Measurements from ENCODE around the gene PROSER2. TPM values are rescaled to one million over a fixed set of nuclear protein-coding genes. Genes with fewer than 3 reads are reported as not detected.

Gene PROSER2
- total RNA-seq, 1 donor: 3.9 TPM

- no peak for DNase-seq (ENCODE audit: low read depth)
- TF ChIP-seq, protein P1, sequence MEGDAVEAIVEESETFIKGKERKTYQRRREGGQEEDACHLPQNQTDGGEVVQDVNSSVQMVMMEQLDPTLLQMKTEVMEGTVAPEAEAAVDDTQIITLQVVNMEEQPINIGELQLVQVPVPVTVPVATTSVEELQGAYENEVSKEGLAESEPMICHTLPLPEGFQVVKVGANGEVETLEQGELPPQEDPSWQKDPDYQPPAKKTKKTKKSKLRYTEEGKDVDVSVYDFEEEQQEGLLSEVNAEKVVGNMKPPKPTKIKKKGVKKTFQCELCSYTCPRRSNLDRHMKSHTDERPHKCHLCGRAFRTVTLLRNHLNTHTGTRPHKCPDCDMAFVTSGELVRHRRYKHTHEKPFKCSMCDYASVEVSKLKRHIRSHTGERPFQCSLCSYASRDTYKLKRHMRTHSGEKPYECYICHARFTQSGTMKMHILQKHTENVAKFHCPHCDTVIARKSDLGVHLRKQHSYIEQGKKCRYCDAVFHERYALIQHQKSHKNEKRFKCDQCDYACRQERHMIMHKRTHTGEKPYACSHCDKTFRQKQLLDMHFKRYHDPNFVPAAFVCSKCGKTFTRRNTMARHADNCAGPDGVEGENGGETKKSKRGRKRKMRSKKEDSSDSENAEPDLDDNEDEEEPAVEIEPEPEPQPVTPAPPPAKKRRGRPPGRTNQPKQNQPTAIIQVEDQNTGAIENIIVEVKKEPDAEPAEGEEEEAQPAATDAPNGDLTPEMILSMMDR (IDR thresholded peaks at IDR 0.05; ENCODE audit: insufficient read depth, low read depth, low read length): no peak
- H3K4me3 ChIP-seq (ENCODE audit: low read depth, low read length): no peak overlapping the region
Observed at GRCh38 chr10:11876805-11877590, 53.8 kb downstream of the PROSER2 start.

DNA sequence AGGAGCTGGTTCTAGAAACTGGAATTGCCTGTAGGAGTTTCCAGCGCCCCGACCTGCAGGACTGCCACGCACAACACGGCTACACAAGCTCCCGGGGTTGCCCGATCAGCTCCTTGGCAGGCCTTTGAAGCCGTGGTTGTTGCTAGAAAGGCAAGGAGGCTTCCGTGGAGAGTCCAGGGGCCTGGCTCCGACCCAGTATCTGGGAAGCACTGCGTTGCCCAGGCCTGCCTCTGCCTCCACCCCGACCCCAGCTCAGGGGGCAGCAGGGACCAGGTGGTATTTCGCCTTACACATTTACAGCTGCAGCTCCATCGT is 54.4 kb downstream of the PROSER2 start:
- no peak for DNase-seq (ENCODE audit: low read depth)
- H3K4me3 ChIP-seq (ENCODE audit: low read depth, low read length): no peak overlapping the region
- TF ChIP-seq, protein P1 (IDR thresholded peaks at IDR 0.05; ENCODE audit: insufficient read depth, low read depth, low read length): no peak

- no peak overlapping the region for H3K4me3 ChIP-seq (ENCODE audit: low read depth, low read length)
- no peak for DNase-seq (ENCODE audit: low read depth)
- TF ChIP-seq, protein P1 (IDR thresholded peaks at IDR 0.05; ENCODE audit: insufficient read depth, low read depth, low read length): no peak
Observed at GRCh38 chr10:11878776-11879175, 55.6 kb downstream of the PROSER2 start.

DNA sequence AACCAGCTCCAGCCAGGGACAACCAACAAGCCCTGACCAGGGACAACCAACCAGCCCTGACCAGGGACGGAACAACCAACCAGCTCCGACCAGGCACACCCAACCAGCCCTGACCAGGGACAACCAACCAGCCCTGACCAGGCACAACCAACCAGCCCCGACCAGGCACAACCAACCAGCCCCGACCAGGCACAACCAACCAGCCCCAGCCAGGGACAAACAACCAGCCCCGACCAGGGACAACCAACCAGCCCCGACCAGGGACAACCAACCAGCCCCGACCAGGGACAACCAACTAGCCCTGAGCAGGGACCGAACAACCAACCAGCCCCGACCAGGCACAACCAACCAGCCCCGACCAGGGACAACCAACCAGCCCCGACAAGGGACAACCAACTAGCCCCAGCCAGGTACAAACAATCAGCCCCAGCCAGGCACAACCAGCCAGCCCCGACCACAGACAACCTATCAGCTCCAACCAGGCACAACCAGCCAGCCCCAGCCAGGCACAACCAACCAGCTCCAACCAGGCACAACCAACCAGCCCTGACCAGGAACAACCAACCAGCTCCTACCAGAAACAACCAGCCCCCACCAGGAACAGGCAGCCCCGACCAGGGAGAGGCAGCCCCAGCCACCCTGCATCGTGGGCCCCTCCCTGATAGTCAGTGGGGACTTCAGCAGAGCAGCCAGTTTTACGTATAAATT is 56.4 kb downstream of the PROSER2 start:
- DNase-seq (ENCODE audit: low read depth): no peak
- no peak overlapping the region for H3K4me3 ChIP-seq (ENCODE audit: low read depth, low read length)
- TF ChIP-seq, protein P1 (IDR thresholded peaks at IDR 0.05; ENCODE audit: insufficient read depth, low read depth, low read length): no peak

DNA sequence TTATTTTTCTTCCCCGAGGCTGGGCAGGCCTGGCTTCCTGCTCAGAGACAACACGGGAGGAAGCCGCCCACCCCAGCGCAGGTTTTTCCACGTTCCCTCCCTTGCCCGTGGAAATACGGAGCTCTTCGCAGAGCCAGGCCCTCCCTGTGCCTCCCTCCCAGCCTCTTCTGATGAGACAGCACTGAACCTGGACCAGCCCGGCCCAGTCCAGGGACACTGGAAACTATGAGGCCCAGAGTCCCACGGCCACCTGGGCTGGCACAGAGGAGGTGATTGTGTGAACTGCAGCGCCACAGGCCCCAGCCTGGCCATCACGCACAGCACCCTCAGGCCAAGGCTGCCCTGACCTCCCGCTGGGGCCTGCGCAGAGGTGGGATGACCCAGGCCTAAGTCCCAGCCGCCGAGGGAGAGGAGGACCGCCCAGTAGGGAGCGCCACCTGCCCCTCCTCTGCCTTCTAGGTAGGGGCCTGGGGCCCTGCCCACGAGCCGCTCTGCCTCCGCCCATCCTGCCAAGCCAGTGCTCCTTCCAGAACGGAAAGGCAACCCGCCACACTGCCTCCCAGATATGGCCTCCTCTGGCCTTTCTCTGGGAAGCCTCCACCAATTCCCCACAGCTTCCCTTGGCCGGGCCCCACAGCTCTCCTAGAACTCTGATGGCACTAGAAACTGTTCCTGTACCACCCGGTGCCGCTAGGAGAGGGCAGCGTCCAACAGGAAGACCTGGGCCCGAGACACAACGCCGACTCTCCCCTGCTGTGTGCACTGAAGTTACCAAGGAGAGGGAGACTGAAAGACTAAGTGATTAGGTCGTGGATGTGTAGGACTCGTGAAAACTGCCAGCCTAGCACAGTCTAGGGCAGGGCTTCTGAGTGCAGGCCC is 57.2 kb downstream of the PROSER2 start:
- DNase-seq (ENCODE audit: low read depth): no peak
- TF ChIP-seq, protein P1 (IDR thresholded peaks at IDR 0.05; ENCODE audit: insufficient read depth, low read depth, low read length): no peak
- H3K4me3 ChIP-seq (ENCODE audit: low read depth, low read length): no peak overlapping the region

GRCh38 chr10:11881030-11881476 is 57.9 kb downstream of the PROSER2 start:
- H3K4me3 ChIP-seq (ENCODE audit: low read depth, low read length): no peak overlapping the region
- TF ChIP-seq, protein P1 (IDR thresholded peaks at IDR 0.05; ENCODE audit: insufficient read depth, low read depth, low read length): no peak
- DNase-seq (ENCODE audit: low read depth): no peak
